HG03575 (cell line): ENCODE measurements around the gene TIGAR.

ENCODE experiments used
- ATAC-seq: cut with Tn5 transposase; IDR thresholded peaks from one replicate; pipeline ENCODE4 v1.9.1; 2021; ENCODE audit not compliant: unreplicated experiment, insufficient number of reproducible peaks, low FRiP score; ENCODE audit errors: extremely low read depth

TIGAR gene

GRCh38 chr12:4297617-4298016, 23.4 kb upstream of the TIGAR start:
- ATAC-seq: no peak

DNA sequence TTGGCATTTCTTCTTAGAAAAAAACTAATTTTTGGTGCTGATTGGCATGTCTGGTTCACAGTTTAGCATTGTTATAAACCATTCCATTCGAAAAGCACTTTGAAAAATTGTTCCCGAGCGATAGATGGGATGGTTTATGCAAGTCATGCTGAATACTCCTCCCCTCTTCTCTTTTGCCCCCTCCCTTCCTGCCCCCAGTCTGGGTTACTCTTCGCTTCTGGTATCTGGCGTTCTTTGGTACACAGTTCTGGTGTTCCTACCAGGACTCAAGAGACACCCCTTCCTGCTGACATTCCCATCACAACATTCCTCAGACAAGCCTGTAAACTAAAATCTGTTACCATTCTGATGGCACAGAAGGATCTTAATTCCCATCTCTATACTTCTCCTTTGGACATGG, 20.1 kb upstream of the TIGAR start:
- ATAC-seq: no peak

DNA sequence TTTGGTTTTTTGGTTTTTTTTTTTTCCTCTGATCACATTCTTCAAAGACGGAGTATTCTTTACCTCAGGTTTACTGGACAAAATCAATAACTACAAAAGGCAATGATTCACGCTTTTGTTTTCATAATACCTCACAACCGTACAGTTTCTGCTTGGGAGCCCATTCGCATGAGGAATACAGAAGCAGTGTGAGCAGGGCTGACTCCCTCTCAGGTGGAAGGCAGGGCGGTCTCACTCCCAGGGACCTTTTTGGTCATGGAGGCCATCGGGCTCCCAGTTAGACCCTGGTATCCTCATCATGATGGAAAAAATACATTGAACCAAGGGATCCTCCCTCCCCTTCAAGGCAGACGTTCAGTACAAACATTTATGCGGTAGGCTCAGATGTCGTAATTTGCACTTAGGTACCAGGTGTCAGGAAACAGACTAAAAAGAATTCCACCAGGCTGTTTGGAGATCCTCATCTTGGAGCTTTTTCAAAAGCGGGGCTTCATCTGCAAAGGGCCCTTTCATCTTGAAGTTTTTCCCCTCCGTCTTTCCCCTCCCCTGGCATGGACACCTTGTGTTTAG, 19.0 kb upstream of the TIGAR start:
- ATAC-seq: no peak

DNA sequence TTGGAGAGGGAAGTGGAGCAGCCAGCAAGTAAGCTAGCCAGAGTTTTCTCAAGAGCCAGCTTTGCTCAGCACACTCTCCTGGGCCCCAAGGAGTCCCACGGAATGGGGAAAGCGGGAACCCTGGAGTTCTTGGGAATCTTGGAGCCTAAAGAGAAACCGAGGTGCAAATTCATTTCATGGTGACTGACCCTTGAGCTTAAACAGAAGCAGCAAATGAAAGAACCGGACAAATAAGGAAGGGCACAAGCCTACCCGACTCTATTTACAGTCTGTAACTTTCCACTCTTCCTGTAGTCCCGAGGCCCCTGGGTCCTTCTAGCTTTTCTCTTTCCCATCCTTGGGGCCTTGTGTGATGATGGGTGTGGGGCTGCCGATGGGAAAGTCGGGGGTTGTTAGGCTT, 18.1 kb upstream of the TIGAR start:
- no peak for ATAC-seq

DNA sequence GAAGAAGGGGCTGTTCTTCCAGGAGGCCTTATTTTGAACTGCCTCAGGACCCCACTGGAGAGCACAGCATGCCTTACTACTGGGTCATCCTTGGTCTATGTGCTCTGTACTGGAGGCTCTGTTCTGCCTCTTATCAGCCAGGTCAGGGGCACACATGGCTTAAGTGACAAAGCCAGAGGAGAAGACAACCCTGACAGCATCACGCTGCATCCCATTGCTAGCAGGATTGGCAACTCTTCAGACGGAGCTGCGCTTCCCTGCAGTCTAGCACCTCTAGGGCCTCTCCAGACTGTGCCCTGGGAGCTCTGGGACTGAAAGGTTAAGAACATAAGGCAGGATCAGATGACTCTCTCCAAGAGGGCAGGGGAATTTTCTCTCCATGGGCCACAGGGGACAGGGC, 17.3 kb upstream of the TIGAR start:
- no peak for ATAC-seq

DNA sequence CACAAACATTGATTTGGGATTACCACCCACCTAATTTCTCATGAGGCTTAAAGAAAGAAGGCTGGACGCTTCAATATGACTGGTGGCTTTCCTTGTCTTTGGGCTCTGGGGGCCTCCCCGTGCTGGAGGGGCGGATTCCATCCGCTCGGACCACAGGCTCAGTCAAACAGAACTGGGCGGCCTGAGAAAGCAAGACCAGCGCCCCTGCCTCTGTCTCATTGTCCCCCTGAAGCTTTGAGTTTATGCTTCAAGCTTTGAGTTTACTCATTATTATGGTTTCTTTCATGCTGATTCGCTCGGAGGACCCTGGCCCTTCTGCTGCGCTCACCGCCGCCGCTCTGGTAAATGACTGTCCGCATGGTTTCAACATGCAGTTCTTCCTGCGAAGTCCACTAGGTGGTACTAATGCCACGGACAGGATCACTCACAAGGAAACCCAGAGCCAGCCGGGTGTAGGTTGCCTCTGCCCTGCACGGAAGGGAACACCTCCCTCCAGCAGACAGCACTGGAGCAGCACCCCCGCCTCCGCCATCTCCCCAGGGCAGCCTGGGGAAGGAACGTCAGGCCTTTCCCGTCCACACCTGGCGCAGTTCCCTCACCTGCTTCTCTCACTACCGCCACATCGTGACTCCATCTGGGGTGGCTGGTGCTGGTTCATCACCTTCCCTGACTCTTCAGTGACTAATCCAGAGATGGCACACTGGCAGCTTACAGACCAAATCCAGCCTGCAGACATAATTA, 13.2 kb upstream of the TIGAR start:
- ATAC-seq: no peak

GRCh38 chr12:4308334-4308950, 12.6 kb upstream of the TIGAR start:
- no peak for ATAC-seq

DNA sequence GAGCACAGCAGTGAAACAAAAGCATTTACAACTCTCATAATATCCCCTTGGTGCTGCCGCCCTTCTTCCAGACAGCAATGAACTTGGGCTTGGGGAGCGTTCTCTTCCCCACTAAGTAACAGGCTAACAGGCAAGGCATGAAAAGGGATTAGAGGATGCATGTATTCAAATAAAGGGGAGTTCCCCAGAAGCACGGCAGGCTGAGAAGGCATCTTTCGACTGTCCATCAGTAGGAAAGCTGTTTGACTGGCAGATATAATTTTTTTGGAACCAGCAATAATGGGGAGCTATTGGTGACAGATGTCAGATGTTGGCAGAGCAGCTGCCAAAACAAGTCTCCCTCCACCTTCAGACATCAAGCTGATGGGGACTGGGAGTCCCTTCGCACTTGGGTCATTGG, 9.2 kb upstream of the TIGAR start:
- no peak for ATAC-seq

DNA sequence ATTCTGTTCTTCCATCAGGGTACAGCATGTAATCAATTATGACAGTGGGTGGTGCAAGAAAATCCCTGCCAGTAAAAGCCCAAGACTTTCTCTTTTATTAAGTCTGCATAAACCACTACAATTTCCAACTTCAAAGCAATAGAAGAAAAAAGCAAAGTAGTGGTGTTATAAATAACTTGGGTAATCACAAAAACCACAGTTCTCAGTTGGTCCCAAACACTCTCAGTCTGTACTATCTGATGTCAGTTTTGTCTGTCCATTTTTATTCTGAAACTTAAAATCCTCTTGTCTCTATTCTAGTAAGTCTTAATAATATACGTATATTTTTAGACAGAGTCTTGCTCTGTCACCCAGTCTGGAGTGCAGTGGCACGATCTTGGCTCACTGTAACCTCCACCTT, 8.8 kb upstream of the TIGAR start:
- no peak for ATAC-seq

- ATAC-seq: peak; percentile 2
Measured at GRCh38 chr12:4320497-4320852, 538 bp upstream of the TIGAR start.

- no peak for ATAC-seq
Measured at GRCh38 chr12:4322726-4323125, 1.7 kb downstream of the TIGAR start.

- no peak for ATAC-seq
Measured at GRCh38 chr12:4323396-4323795, 2.4 kb downstream of the TIGAR start.

- ATAC-seq: no peak
Measured at GRCh38 chr12:4324366-4324765, 3.4 kb downstream of the TIGAR start.

- ATAC-seq: no peak
Measured at GRCh38 chr12:4325966-4326365, 5.0 kb downstream of the TIGAR start.

DNA sequence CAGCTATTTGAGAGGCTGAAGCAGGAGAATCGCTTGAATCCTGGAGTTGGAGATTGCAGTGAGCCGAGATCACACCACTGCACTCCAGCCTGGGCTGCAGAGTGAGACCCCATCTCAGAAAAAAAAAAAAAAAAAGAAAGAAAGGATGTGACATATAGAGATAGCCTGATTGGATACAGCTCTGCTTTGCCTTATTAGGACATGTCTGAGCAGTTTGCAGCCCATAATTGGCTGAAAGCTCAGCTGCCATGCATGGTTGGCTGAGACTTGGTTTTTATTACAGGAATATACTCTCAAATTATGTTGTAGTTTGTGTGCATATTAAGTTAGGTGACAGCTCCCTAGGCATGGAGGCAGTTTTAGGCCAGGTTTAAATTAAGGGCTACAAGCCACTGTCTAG, 6.3 kb downstream of the TIGAR start:
- ATAC-seq: no peak

GRCh38 chr12:4330203-4330602, 9.2 kb downstream of the TIGAR start:
- ATAC-seq: no peak

DNA sequence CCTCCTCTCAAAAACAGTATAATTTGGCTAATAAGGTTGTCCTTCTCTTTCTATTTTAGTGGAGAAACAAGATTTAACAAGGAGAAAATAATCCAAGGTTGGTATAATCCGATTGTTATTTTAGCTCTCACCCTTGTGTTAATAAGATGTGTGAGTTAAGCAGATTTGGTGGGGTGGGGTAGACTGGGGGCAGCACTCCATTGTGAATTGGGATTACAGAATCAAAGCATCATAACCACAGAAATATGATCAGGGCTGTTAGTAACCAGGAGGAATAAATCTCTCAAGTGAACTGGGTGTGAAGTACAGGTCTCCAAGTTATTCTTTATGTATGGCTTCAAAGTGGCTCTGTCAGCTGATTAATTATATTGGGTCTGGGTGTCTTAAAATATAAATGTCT, 10.2 kb downstream of the TIGAR start:
- ATAC-seq: no peak

DNA sequence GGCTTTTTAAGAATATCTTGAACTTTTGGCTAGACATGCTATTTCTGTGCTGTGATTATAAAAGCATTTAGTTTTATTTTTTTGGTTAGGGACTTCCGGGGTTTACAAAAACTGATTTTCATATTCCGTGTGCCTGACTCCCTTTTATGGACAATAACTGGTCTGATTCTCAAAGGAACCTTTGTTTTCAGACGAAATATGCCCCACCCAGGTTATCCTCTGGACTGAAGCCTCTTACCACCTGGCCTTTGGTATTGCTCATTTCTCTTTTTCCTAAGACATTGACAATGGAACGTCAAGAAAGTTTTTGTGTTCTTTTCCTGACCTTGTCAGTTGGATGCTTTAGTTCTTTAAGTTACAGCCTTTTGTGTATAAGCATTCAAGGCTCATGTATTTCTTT, 10.8 kb downstream of the TIGAR start:
- ATAC-seq: no peak

GRCh38 chr12:4346931-4347330, 25.9 kb downstream of the TIGAR start:
- no peak for ATAC-seq

- no peak for ATAC-seq
Measured at GRCh38 chr12:4353785-4354208, 32.8 kb downstream of the TIGAR start.
